ENCODE results near the gene TLE7. TPM values are rescaled to one million over a fixed set of nuclear protein-coding genes. Genes with fewer than 3 reads are reported as not detected.

The TLE7 gene
- polyA plus RNA-seq, 4 donors, result not detected

DNA sequence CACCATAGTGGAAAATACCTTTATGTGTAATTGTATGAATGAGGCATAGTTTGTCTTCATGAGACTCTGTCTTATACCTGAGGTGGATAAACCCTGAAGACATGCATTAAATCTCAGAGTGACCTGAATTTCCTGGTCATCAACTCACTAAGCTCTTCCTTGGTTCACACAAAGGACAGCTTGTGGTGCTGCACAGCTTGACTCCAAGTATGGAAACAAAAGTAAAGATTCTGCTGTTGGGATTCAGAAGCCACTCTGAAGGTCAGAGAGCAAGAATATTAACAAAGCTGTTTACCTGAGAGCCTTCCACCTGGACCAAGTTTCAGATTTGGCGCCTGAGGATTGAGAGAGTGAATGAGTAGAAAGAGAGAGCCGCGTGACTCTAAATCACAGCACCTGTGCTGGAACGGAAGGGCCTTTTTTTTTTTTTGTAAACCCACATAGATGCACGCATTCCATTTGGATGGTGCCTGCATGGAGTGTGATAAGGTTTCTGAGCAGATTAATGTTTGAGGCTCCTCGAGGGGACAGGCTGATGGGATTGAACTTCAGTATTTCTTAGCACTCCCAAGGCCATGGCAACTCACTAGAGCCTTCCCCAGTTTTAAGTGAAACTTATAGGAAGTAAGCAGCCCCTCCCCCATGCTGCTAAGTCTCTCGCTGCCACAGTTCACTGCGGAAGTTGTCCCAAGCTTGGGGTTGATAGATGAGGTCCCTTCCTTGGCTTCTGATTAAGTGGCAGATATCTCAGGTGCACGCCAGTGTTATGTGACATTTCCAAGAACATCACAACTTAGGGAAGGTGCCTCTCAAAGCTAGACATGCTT lies 54.6 kb downstream of the TLE7 start:
- H3K4me1 ChIP-seq (ENCODE audit: control insufficient read depth in 3 of 3, insufficient read depth in 2 of 3, low read depth in 1 of 3, low read length in 2 of 3), result no peaks in the 10 kb centered on the region
- FAIRE-seq, result no peak
- no peaks in the 10 kb centered on the region for H3K36me3 ChIP-seq (ENCODE audit: control insufficient read depth in 3 of 3, insufficient read depth in 2 of 3, low read depth in 1 of 3, low read length in 3 of 3)
- H3K27ac ChIP-seq (ENCODE audit: low read depth in 1 of 3, low read length in 2 of 3), result no peak overlapping the region
- DNase-seq, result no peak
- H3K27me3 ChIP-seq (ENCODE audit: control insufficient read depth in 3 of 3, insufficient read depth in 3 of 3, low read length in 3 of 3), result peaks cover 0 to 8% (median 0%) of the 10 kb centered on the region in 3 donors
- WGBS, 3 donors, result 12 to 19% (median 17%) methylated on average over 9 of the region's 9 CpGs
- no peak overlapping the region for H3K4me3 ChIP-seq (ENCODE audit: low read depth in 1 of 3, low read length in 3 of 3)
- no peaks in the 10 kb centered on the region for H3K9me3 ChIP-seq (ENCODE audit: control insufficient read depth in 2 of 2, insufficient read depth in 1 of 2, low read depth in 1 of 2, low read length in 1 of 2)

DNA sequence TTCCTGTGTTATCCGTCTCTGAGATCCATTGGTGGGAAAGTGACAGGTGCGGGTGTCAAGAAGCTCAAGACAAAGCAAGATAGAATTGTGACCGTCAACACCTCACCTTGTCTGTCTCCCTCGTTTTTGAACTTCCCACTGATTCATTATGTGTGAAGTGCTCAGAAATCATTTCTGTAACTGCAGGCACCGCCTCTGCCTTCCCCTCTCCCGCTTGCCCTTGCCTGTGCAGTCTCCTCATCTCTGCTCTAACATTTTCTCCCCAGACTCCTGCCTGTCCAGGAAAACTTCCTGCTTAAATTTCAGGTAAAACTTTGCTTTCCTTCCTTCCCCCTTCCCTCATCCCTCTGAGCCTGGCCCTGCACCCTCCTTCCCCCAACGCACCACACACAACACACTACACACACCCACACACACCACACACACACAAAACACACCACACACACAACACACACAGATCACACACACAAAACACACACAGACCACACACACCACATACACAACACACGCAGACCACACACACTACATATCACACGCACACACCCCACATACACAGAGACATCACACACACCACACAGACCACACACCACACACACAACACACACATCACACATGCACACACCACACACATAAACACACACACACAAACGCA lies 57.7 kb downstream of the TLE7 start:
- H3K27me3 ChIP-seq (ENCODE audit: control insufficient read depth in 3 of 3, insufficient read depth in 3 of 3, low read length in 3 of 3), result peaks cover 0 to 10% (median 0%) of the 10 kb centered on the region in 3 donors
- H3K4me3 ChIP-seq (ENCODE audit: low read depth in 1 of 3, low read length in 3 of 3), result no peak overlapping the region
- H3K36me3 ChIP-seq (ENCODE audit: control insufficient read depth in 3 of 3, insufficient read depth in 2 of 3, low read depth in 1 of 3, low read length in 3 of 3), result no peaks in the 10 kb centered on the region
- H3K9me3 ChIP-seq (ENCODE audit: control insufficient read depth in 2 of 2, insufficient read depth in 1 of 2, low read depth in 1 of 2, low read length in 1 of 2), result no peaks in the 10 kb centered on the region
- H3K4me1 ChIP-seq (ENCODE audit: control insufficient read depth in 3 of 3, insufficient read depth in 2 of 3, low read depth in 1 of 3, low read length in 2 of 3), result no peaks in the 10 kb centered on the region
- FAIRE-seq (no peak), DNase-seq (no peak)
- H3K27ac ChIP-seq (ENCODE audit: low read depth in 1 of 3, low read length in 2 of 3), result no peak overlapping the region
- 50 to 63% (median 55%) methylated on average over 10 of the region's 10 CpGs for WGBS, 3 donors

DNA sequence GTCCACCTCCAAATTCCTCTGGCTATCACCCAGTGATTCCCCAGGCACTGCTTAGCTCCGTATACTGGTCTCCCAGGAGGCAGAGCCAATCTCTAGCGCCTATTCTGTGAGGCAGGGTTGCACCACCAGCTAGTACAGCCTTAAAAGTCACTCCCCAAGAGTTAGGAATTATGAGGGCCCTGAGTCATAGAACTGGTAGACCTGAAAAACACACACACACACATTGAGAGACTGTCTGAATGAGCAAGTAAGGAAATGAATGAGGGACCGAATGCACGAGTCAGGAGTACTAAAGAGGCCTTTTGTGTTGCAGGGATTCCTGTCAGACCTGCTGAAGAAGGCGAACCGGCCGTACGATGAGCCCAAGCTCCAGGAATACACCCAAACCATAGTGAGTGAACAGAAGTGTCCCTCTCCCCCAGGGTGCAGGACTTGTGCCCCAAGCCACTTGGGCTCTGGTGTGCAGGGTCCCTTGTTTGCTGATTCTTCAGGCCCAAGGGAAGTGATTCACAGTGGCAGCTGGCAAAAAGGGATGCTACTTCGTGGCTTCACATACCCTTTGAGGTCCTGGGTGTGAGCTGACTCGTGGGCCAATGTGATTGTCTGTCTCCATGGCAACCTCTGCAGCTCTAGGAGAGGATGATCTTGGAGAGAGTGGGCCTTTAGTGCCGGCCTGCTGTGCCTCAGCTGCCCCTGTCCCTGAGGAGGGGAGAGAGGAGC lies 58.6 kb downstream of the TLE7 start:
- H3K4me1 ChIP-seq (ENCODE audit: control insufficient read depth in 3 of 3, insufficient read depth in 2 of 3, low read depth in 1 of 3, low read length in 2 of 3), result no peaks in the 10 kb centered on the region
- DNase-seq (no peak), FAIRE-seq (no peak)
- H3K4me3 ChIP-seq (ENCODE audit: low read depth in 1 of 3, low read length in 3 of 3), result no peak overlapping the region
- H3K36me3 ChIP-seq (ENCODE audit: control insufficient read depth in 3 of 3, insufficient read depth in 2 of 3, low read depth in 1 of 3, low read length in 3 of 3), result no peaks in the 10 kb centered on the region
- no peaks in the 10 kb centered on the region for H3K9me3 ChIP-seq (ENCODE audit: control insufficient read depth in 2 of 2, insufficient read depth in 1 of 2, low read depth in 1 of 2, low read length in 1 of 2)
- peaks cover 0 to 10% (median 0%) of the 10 kb centered on the region in 3 donors for H3K27me3 ChIP-seq (ENCODE audit: control insufficient read depth in 3 of 3, insufficient read depth in 3 of 3, low read length in 3 of 3)
- WGBS, 3 donors, result 62 to 63% (median 62%) methylated on average over 11 of the region's 11 CpGs
- no peak overlapping the region for H3K27ac ChIP-seq (ENCODE audit: low read depth in 1 of 3, low read length in 2 of 3)

DNA sequence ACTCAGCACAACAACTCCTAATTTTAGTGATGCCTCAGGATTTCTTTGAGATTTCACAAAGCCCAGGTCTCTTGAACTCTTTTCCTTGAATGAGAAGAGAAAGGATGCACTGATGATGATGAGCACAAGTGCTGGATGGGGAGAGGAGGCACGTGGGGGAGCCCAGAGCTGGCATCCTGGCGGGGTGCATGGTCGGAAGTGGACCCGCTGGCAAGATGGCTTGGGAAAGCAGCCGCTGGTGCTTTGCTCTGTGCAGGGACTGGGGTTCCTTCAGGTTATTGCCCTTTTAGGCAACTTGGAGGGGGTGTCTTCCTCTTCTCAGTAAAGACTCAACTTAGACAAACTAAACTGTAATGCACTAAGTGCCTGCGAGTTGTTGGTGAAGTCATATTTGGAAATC lies 61.0 kb downstream of the TLE7 start:
- FAIRE-seq, result no peak
- H3K4me1 ChIP-seq (ENCODE audit: control insufficient read depth in 3 of 3, insufficient read depth in 2 of 3, low read depth in 1 of 3, low read length in 2 of 3), result no peaks in the 10 kb centered on the region
- 49 to 71% (median 71%) methylated on average over 6 of the region's 6 CpGs for WGBS, 3 donors

More for the DNA sequence above, 61.0 kb downstream of the TLE7 start:
- no peak overlapping the region for H3K4me3 ChIP-seq (ENCODE audit: low read depth in 1 of 3, low read length in 3 of 3)
- H3K36me3 ChIP-seq (ENCODE audit: control insufficient read depth in 3 of 3, insufficient read depth in 2 of 3, low read depth in 1 of 3, low read length in 3 of 3), result no peaks in the 10 kb centered on the region
- H3K9me3 ChIP-seq (ENCODE audit: control insufficient read depth in 2 of 2, insufficient read depth in 1 of 2, low read depth in 1 of 2, low read length in 1 of 2), result no peaks in the 10 kb centered on the region
- no peak for DNase-seq
- H3K27me3 ChIP-seq (ENCODE audit: control insufficient read depth in 3 of 3, insufficient read depth in 3 of 3, low read length in 3 of 3), result peaks cover 0 to 2% (median 0%) of the 10 kb centered on the region in 3 donors
- H3K27ac ChIP-seq (ENCODE audit: low read depth in 1 of 3, low read length in 2 of 3), result no peak overlapping the region

Other genes with a start within 250 kb of the TLE7 start
- 1 to 10 TPM in 1 of 4 donors, under 1 TPM in 1, not detected in 2; 0.12 to 3.1 TPM for gene HYDIN, start 211.3 kb downstream of the TLE7 start, polyA plus RNA-seq
- 10 to 100 TPM in 3 of 4 donors, 1 to 10 TPM in 1; 8.7 to 36.3 (median 12.6) TPM for gene CMTR2, start 152.7 kb downstream of the TLE7 start, polyA plus RNA-seq
- gene CALB2, start 83.3 kb downstream of the TLE7 start, polyA plus RNA-seq, result 1 to 10 TPM in 1 of 4 donors, not detected in 3; 3.3 TPM
- gene ZNF23, start 20.2 kb upstream of the TLE7 start, polyA plus RNA-seq, result 10 to 100 TPM in 1 of 4 donors, 1 to 10 TPM in 3; 3.5 to 10.8 (median 4.9) TPM
- gene ZNF19, start 47.3 kb upstream of the TLE7 start, polyA plus RNA-seq, result 1 to 10 TPM; 1.3 to 8.3 (median 1.9) TPM
- under 1 TPM in 2 of 4 donors, not detected in 2; 0.06 to 0.15 TPM for gene CHST4, start 84.4 kb upstream of the TLE7 start, polyA plus RNA-seq
- under 1 TPM; 0.10 to 0.54 (median 0.26) TPM for gene TAT, start 135.0 kb upstream of the TLE7 start, polyA plus RNA-seq
- gene MARVELD3, start 184.1 kb upstream of the TLE7 start, polyA plus RNA-seq, result 10 to 100 TPM; 29.5 to 96.6 (median 40.6) TPM